HepG2 (cell line): ENCODE data around the gene SRSF4. TPM values are rescaled to one million over a fixed set of nuclear protein-coding genes. Genes with fewer than 3 reads are reported as not detected.

Experiments
- ATAC-seq: fragments of 200-7000 bp; cut with Tn5 transposase; 3 replicates; pipeline ENCODE4 v1.9.1; 2020; ENCODE audit warnings: mild to moderate bottlenecking, moderate library complexity
- BruUV-seq: library from RNA; stranded (reverse); fragments of 400-500 nt; replicated peaks from 2 replicates; lab custom pipeline; 2021; lab: Mats Ljungman, UMichigan
- CTCF ChIA-PET: fragments of 300-600 bp; formaldehyde crosslinking; extraction: SDS; loops from one replicate; lab custom pipeline; 2021; ENCODE audit warnings: low total read pairs, inconsistent platforms, low intra/inter-chr PET ratio; lab: Yijun Ruan, JAX
- POLR2A ChIA-PET: fragments of 350-600 bp; sonication (Branson Sonifier 250); formaldehyde crosslinking; loops from one replicate; lab custom pipeline; 2020; ENCODE audit warnings: antibody characterized with exemption, inconsistent platforms; lab: Yijun Ruan, JAX
- DNase-seq: peaks from one replicate; pipeline ENCODE4 v3.0.0-alpha.2; 2015; ENCODE audit warnings: low spot score
- FAIRE-seq: peaks from 3 replicates; lab custom pipeline; 2011; peaks lifted over from hg19 to GRCh38; lab: Jason Lieb, UNC
- H2AFZ ChIP-seq: one replicate; pipeline ENCODE4 v1.6.1; 2011; ENCODE audit warnings: low read length, inconsistent platforms
- H3K27ac ChIP-seq: fragments of 300-600 bp; 3 replicates; pipeline ENCODE4 v1.8.0; 2011; ENCODE audit warnings: mixed run types, mild to moderate bottlenecking, mixed read lengths, low read length, inconsistent platforms; ENCODE audit not compliant: insufficient read depth; ENCODE audit errors: extremely low read length
- H3K27me3 ChIP-seq, 2 experiments: fragments of 200-600 bp in 1 of 2; 2 replicates in 1 of 2; 3 replicates in 1 of 2; pipeline versions ENCODE4 v1.6.0 to v1.8.0; 2011; ENCODE audit warnings: low read length in 2 of 2, mild to moderate bottlenecking in 2 of 2, moderate library complexity in 2 of 2, inconsistent platforms in 1 of 2; ENCODE audit not compliant: insufficient read depth in 2 of 2, control insufficient read depth in 1 of 2
- H3K36me3 ChIP-seq, 2 experiments: fragments of 200-600 bp in 1 of 2; replicated peaks in 1 of 2; 2 replicates in 1 of 2; 3 replicates in 1 of 2; pipeline versions ENCODE4 v1.5.1 to v1.8.0; 2011; ENCODE audit warnings: low read length in 2 of 2, inconsistent platforms in 1 of 2; ENCODE audit not compliant: insufficient read depth in 2 of 2, control insufficient read depth in 1 of 2
- H3K4me1 ChIP-seq: 2 replicates; pipeline ENCODE4 v1.5.1; 2012; ENCODE audit warnings: low read length, inconsistent platforms; ENCODE audit not compliant: insufficient read depth
- H3K4me2 ChIP-seq: 2 replicates; pipeline ENCODE4 v1.6.0; 2011; ENCODE audit warnings: low read depth, low read length, inconsistent platforms
- H3K4me3 ChIP-seq, 3 experiments: fragments of 200-600 bp in 1 of 3; sonication (generic), shearing (Covaris generic) in 1 of 3; replicated peaks in 1 of 3; 2 replicates each; pipeline ENCODE4 v1.5.1; 2011 to 2016; ENCODE audit warnings: low read length in 3 of 3, inconsistent platforms in 2 of 3, low read depth in 2 of 3, mild to moderate bottlenecking in 2 of 3, control low read depth in 1 of 3, mixed read lengths in 1 of 3; ENCODE audit not compliant: insufficient read depth in 1 of 3
- H3K79me2 ChIP-seq: one replicate; pipeline ENCODE4 v1.6.1; 2011; ENCODE audit warnings: low read length, inconsistent platforms; ENCODE audit not compliant: insufficient read depth
- H3K9ac ChIP-seq: 2 replicates; pipeline ENCODE4 v1.6.0; 2011; ENCODE audit warnings: mild to moderate bottlenecking, low read depth, low read length, inconsistent platforms; ENCODE audit not compliant: insufficient read depth
- H3K9me3 ChIP-seq: 2 replicates; pipeline ENCODE4 v1.5.1; 2012; ENCODE audit warnings: mild to moderate bottlenecking, low read length
- H4K20me1 ChIP-seq: 2 replicates; pipeline ENCODE4 v1.6.0; 2011; ENCODE audit warnings: inconsistent platforms, mild to moderate bottlenecking, low read length, moderate library complexity; ENCODE audit not compliant: insufficient read depth
- GFI1 ChIP-seq: sonication (generic); formaldehyde crosslinking; IDR thresholded peaks from 2 replicates; pipeline ENCODE4 v1.5.0; 2020; ENCODE audit warnings: missing genetic modification reagents, mild to moderate bottlenecking, borderline replicate concordance
- GMEB1 ChIP-seq: sonication (generic); formaldehyde crosslinking; IDR thresholded peaks from 2 replicates; pipeline ENCODE4 v1.5.1; 2020; ENCODE audit warnings: missing genetic modification reagents, mild to moderate bottlenecking, borderline replicate concordance
- HNRNPH1 ChIP-seq: fragments of 200-400 bp; formaldehyde crosslinking; optimal IDR thresholded peaks from 2 replicates; pipeline ENCODE3; 2017; ENCODE audit warnings: mild to moderate bottlenecking, low read depth, low read length
- PCBP1 ChIP-seq: fragments of 200-400 bp; formaldehyde crosslinking; IDR thresholded peaks from 2 replicates; pipeline ENCODE4 v1.6.1; 2017; ENCODE audit warnings: mild to moderate bottlenecking, low read depth, low read length, borderline replicate concordance
- PRMT3 ChIP-seq: sonication (generic); formaldehyde crosslinking; IDR thresholded peaks from 2 replicates; pipeline ENCODE4 v1.8.1; 2022; ENCODE audit warnings: low read depth, mild to moderate bottlenecking, moderate library complexity, missing genetic modification reagents, borderline replicate concordance
- PRPF4 ChIP-seq: fragments of 200-400 bp; formaldehyde crosslinking; IDR thresholded peaks from 2 replicates; pipeline ENCODE4 v1.6.1; 2016; ENCODE audit warnings: low read length, low read depth; ENCODE audit not compliant: poor library complexity, severe bottlenecking
- ZBTB25 ChIP-seq: IDR thresholded peaks from 2 replicates; pipeline ENCODE4 v1.6.1; 2018; ENCODE audit warnings: missing genetic modification reagents
- ZNF337 ChIP-seq: sonication (generic); formaldehyde crosslinking; IDR thresholded peaks from 2 replicates; pipeline ENCODE4 v1.5.1; 2020; ENCODE audit warnings: missing genetic modification reagents, low read depth, mild to moderate bottlenecking, borderline replicate concordance
- ZNF646 ChIP-seq: sonication (generic); formaldehyde crosslinking; IDR thresholded peaks from 2 replicates; pipeline ENCODE4 v1.9.0; 2021; ENCODE audit warnings: mild to moderate bottlenecking, missing genetic modification reagents
- ZNF768 ChIP-seq: sonication (generic); formaldehyde crosslinking; IDR thresholded peaks from 2 replicates; pipeline ENCODE4 v1.4.0; 2020; ENCODE audit warnings: missing genetic modification reagents
- ZNF878 ChIP-seq: sonication (generic); formaldehyde crosslinking; IDR thresholded peaks from 2 replicates; pipeline ENCODE4 v1.8.1; 2023; ENCODE audit warnings: mild to moderate bottlenecking, missing genetic modification reagents, moderate library complexity
- WGBS: methylation state at CpG from one replicate; pipeline ENCODE4 v1.1.6; 2017; ENCODE audit warnings: low lambda C conversion rate; 5-methylcytosine and 5-hydroxymethylcytosine counted together
- in situ Hi-C: cut with HindIII; loops from 2 replicates; pipeline ENCODE4 v1.10.0; 2017; ENCODE audit warnings: low pct_unique_long_range_greater_than_20kb; ENCODE audit not compliant: extremely low pct_ligation_motif_present
- intact Hi-C: fragments of 100-400 bp; cut with micrococcal nuclease; formaldehyde crosslinking; loops from one replicate; pipeline ENCODE4 v1.10.0; 2022; ENCODE audit not compliant: unreplicated experiment
- polyA plus RNA-seq, 8 experiments: library from polyadenylated mRNA; depleted of rRNA in 3 of 8; stranded (reverse) in 7 of 8; unstranded in 1 of 8; fragments of >200 nt; fragmentation: Illumina TruSeq in 4 of 8; extraction: Trizol in 4 of 8; gene quantifications; 2 replicates each; pipeline versions ENCODE4 v1.2.1 to v1.2.3, GENCODE V29; 2011 to 2016; ENCODE audit warnings: low read depth in 4 of 8, missing spikeins in 1 of 8, mixed read lengths in 1 of 8; ENCODE audit not compliant: insufficient read depth in 1 of 8
- total RNA-seq, 5 experiments: library from RNA; depleted of rRNA; stranded (reverse); fragments of >200 nt; fragmentation: Illumina TruSeq; extraction: Trizol; gene quantifications; 2 replicates each; pipeline ENCODE4 v1.2.3, GENCODE V29; 2016; ENCODE audit warnings: low read depth in 1 of 5
- TF ChIP-seq, protein P1 (sequence below): sonication (generic); formaldehyde crosslinking; IDR thresholded peaks from 2 replicates; pipeline ENCODE4 v1.5.0; 2020; ENCODE audit warnings: missing genetic modification reagents

The SRSF4 gene
- total and polyA plus RNA-seq, 2 of the 13 experiments (the other 11 are each of a cell fraction or from before 2014, with no cell fraction given), result 37.7 to 50.9 TPM

DNA sequence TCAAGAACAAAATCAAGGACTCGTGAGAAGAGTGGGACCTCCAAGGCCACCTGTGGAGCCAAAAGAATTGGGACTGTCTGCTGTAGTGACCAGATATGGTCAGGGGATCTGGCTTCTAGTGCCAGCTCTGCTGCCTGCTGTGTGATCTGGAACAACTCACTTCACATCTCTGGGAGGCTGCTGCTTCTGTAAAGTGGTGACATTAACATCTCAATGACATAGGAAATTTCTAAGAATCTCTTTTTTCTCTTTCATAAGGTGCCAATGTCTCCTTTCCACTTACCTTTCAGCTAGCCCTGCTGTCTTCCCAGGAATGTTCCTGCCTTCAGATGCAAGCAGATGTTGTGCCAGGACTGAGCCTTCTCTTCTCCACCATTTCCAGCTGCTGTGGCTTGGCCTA is 5.0 kb upstream of the SRSF4 start:
- in situ Hi-C loops, result no loop called here
- 33% methylated on average over 1 of the region's 1 CpG for WGBS
- no TSS peak for BruUV-seq
- ATAC-seq, result no peak
- intact Hi-C loops, result loop anchor here (10.0 kb wide), 1 partner anchor 542 kb away; the partner anchor contains the start of genes RNU11 and TAF12
- Histone ChIP-seq H3K4me3 (no peak overlapping the region), H3K4me2 (peak overlapping the region; percentile 64), H3K36me3 (no peaks in the 10 kb centered on the region), H3K27me3 (no peaks in the 10 kb centered on the region), H3K9me3 (no peaks in the 10 kb centered on the region)
- POLR2A ChIA-PET, result interaction anchor here (0.6 to 1.6 kb wide), 10 partner anchors 8 to 305 kb away, joined by 3 to 10 read pairs (median 3); partner anchors contain the start of genes EPB41 and TMEM200B
- CTCF ChIA-PET, result no interaction called here
- TF ChIP-seq ZNF337, result no peak
- TF ChIP-seq PRPF4, result no peak
- 0 out of 2 replicates have a peak, but pooled peaks have one; percentile 5 for TF ChIP-seq GMEB1 (CRISPR knock-in tag)
- TF ChIP-seq ZNF646 (CRISPR knock-in tag), result no peak
- TF ChIP-seq PCBP1, result no peak
- 0 out of 2 replicates have a peak, but pooled peaks have one; percentile 19 for TF ChIP-seq PRMT3
- 0 out of 2 replicates have a peak, but pooled peaks have one; percentile 11 for TF ChIP-seq GFI1 (CRISPR knock-in tag)
- TF ChIP-seq, protein P1, sequence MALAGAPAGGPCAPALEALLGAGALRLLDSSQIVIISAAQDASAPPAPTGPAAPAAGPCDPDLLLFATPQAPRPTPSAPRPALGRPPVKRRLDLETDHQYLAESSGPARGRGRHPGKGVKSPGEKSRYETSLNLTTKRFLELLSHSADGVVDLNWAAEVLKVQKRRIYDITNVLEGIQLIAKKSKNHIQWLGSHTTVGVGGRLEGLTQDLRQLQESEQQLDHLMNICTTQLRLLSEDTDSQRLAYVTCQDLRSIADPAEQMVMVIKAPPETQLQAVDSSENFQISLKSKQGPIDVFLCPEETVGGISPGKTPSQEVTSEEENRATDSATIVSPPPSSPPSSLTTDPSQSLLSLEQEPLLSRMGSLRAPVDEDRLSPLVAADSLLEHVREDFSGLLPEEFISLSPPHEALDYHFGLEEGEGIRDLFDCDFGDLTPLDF (CRISPR knock-in tag), result no peak
- TF ChIP-seq HNRNPH1, result no peak
- TF ChIP-seq ZNF768, result peak; percentile 70; the same call in 1 of the 2 replicates
- 0 out of 2 replicates have a peak, but pooled peaks have one; percentile 9 for TF ChIP-seq ZBTB25 (CRISPR knock-in tag)
- peak; percentile 14; the same call in 1 of the 2 replicates for TF ChIP-seq ZNF878 (CRISPR knock-in tag)
- TF ChIP-seq, all 625 proteins: peak for 6
- Histone ChIP-seq H3K79me2 (no peaks in the 10 kb centered on the region), H4K20me1 (no peaks in the 10 kb centered on the region), H3K9ac (peak overlapping the region; percentile 45), H3K27ac (peak overlapping the region; percentile 76), H2AFZ (peak overlapping the region; percentile 62), H3K4me1 (peaks cover 35% of the 10 kb centered on the region)
- no peak for DNase-seq
- FAIRE-seq, result no peak
